K562 (cell line): ENCODE data around the gene GTF3C1. TPM values are rescaled to one million over a fixed set of nuclear protein-coding genes. Genes with fewer than 3 reads are reported as not detected.
A peak's percentile ranks its signal among the peaks of the same experiment; 100 is the strongest.

Experiments used
- ADNP ChIP-seq: fragments of 200-800 bp; sonication (Bioruptor generic); IDR thresholded peaks from 2 replicates; pipeline ENCODE4 v1.6.1; 2016; ENCODE audit warnings: missing genetic modification characterization, missing compliant biosample characterization
- CAMTA2 ChIP-seq: fragments of 250-450 bp; sonication (Bioruptor Pico); conservative IDR thresholded peaks from 2 replicates; pipeline ENCODE4 v1.5.1; 2022
- CREBBP ChIP-seq: IDR thresholded peaks from one replicate; pipeline ENCODE4 v1.6.1; 2012; ENCODE audit warnings: low read depth, mild to moderate bottlenecking, control low read depth, inconsistent platforms, low read length
- CTBP1 ChIP-seq: fragments of 450-650 bp; IDR thresholded peaks from 2 replicates; pipeline ENCODE4 v1.6.1; 2016; ENCODE audit warnings: borderline replicate concordance
- DMBX1 ChIP-seq: fragments of 250-450 bp; sonication (Bioruptor Pico); IDR thresholded peaks from 2 replicates; pipeline ENCODE4 v1.8.0; 2022; ENCODE audit warnings: inconsistent platforms, mild to moderate bottlenecking, moderate library complexity, borderline replicate concordance
- GMEB1 ChIP-seq: fragments of 250-450 bp; sonication (Bioruptor Pico); IDR thresholded peaks from 2 replicates; pipeline ENCODE4 v1.4.0; 2020; ENCODE audit warnings: mild to moderate bottlenecking
- MTA3 ChIP-seq: fragments of 450-650 bp; formaldehyde crosslinking; IDR thresholded peaks from 2 replicates; pipeline ENCODE4 v1.6.1; 2017; ENCODE audit warnings: mild to moderate bottlenecking, borderline replicate concordance
- NEUROD1 ChIP-seq: fragments of 150-350 bp; IDR thresholded peaks from 2 replicates; pipeline ENCODE4 v1.6.1; 2014; ENCODE audit warnings: borderline replicate concordance, low read length, low read depth; ENCODE audit not compliant: partially characterized antibody
- RBM25 ChIP-seq: fragments of 200-400 bp; formaldehyde crosslinking; IDR thresholded peaks from 2 replicates; pipeline ENCODE4 v1.6.1; 2018; ENCODE audit warnings: low read length, low read depth, moderate library complexity; ENCODE audit not compliant: severe bottlenecking
- SIN3A ChIP-seq, 2 experiments: fragments of 150-350 bp in 1 of 2; IDR thresholded peaks; 2 replicates each; pipeline ENCODE4 v1.6.1; 2011 to 2016; ENCODE audit warnings: borderline replicate concordance in 2 of 2, low read depth in 2 of 2, low read length in 2 of 2, mild to moderate bottlenecking in 2 of 2, moderate library complexity in 2 of 2; ENCODE audit not compliant: control insufficient read depth in 1 of 2
- YY1 ChIP-seq, 3 experiments: IDR thresholded peaks; 2 replicates each; pipeline ENCODE4 v1.6.1; 2011; ENCODE audit warnings: low read length in 2 of 3, mild to moderate bottlenecking in 2 of 3, moderate library complexity in 2 of 3, borderline replicate concordance in 1 of 3, control low read depth in 1 of 3, low read depth in 1 of 3; ENCODE audit not compliant: insufficient read depth in 3 of 3, insufficient replicate concordance in 2 of 3, control insufficient read depth in 1 of 3, insufficient read length in 1 of 3; ENCODE audit errors: extremely low read depth in 1 of 3
- ZNF551 ChIP-seq: fragments of 250-450 bp; sonication (Bioruptor Pico); IDR thresholded peaks from 2 replicates; pipeline ENCODE4 v1.5.0; 2021; ENCODE audit warnings: mild to moderate bottlenecking, moderate library complexity
- polyA plus RNA-seq, 8 experiments: library from polyadenylated mRNA; depleted of rRNA in 4 of 8; stranded (reverse) in 5 of 8; unstranded in 3 of 8; fragments of >200 nt; fragmentation: Nextera tagmentation in 2 of 8; fragmentation: Illumina TruSeq in 1 of 8; extraction: Ambion mirVana in 2 of 8; extraction: Trizol in 1 of 8; gene quantifications; 2 replicates each; pipeline versions ENCODE4 v1.2.1 to v1.2.3, GENCODE V29; 2011 to 2014; ENCODE audit warnings: inconsistent platforms in 1 of 8, missing spikeins in 1 of 8
- total RNA-seq, 7 experiments: library from RNA; depleted of rRNA in 6 of 7; stranded (reverse); fragments of >200 nt in 6 of 7; fragmentation: Illumina TruSeq in 2 of 7; extraction: Trizol in 2 of 7; gene quantifications; 2 replicates each; pipeline versions ENCODE4 v1.2.1 to v1.2.3, GENCODE V29; 2011 to 2021; ENCODE audit warnings: low replicate concordance in 1 of 7
- TF ChIP-seq, protein P1 (sequence below): sonication (generic); formaldehyde crosslinking; IDR thresholded peaks from 2 replicates; pipeline ENCODE4 v1.8.0; 2023; ENCODE audit warnings: mild to moderate bottlenecking, missing genetic modification reagents
- TF ChIP-seq, protein P2 (sequence below), 3 experiments: fragments of 200-800 bp in 1 of 3; fragments of 250-450 bp in 1 of 3; fragments of 450-650 bp in 1 of 3; sonication (Bioruptor Pico) in 1 of 3; sonication (Bioruptor generic) in 1 of 3; formaldehyde crosslinking in 1 of 3; IDR thresholded peaks; 2 replicates each; pipeline versions ENCODE4 v1.6.1 to v1.8.0; 2016 to 2022; ENCODE audit warnings: mild to moderate bottlenecking in 2 of 3, missing genetic modification characterization in 2 of 3, missing compliant biosample characterization in 1 of 3, moderate library complexity in 1 of 3
- TF ChIP-seq, protein P3 (sequence below): sonication (generic); formaldehyde crosslinking; IDR thresholded peaks from 2 replicates; pipeline ENCODE4 v1.8.1; 2023; ENCODE audit warnings: mild to moderate bottlenecking, missing genetic modification reagents

The GTF3C1 gene
- total and polyA plus RNA-seq, 9 of the 15 experiments (the other 6 are each of a cell fraction or from before 2014, with no cell fraction given), result 0.72 to 63.6 (median 30.9) TPM

- TF ChIP-seq YY1 (IDR thresholded peaks at IDR 0.05; ENCODE audit: borderline replicate concordance in 1 of 3, control insufficient read depth in 1 of 3, extremely low read depth in 1 of 3, insufficient read depth in 3 of 3, insufficient read length in 1 of 3, insufficient replicate concordance in 2 of 3, low read depth in 1 of 3, low read length in 2 of 3) (no peak), NEUROD1 (no peak), MTA3 (no peak), SIN3A (IDR thresholded peaks at IDR 0.05; ENCODE audit: borderline replicate concordance in 2 of 2, control insufficient read depth in 1 of 2, low read depth in 2 of 2, low read length in 2 of 2) (no peak), CAMTA2 (CRISPR knock-in tag) (no peak), CTBP1 (peak; percentile 82; the same call in 1 of the 2 replicates), DMBX1 (CRISPR knock-in tag) (no peak; the same call in 1 of the 2 replicates), ZNF551 (CRISPR knock-in tag) (no peak), RBM25 (no peak), GMEB1 (CRISPR knock-in tag) (no peak), CREBBP (no peak), ADNP (tag) (no peak)
- TF ChIP-seq, protein P1, sequence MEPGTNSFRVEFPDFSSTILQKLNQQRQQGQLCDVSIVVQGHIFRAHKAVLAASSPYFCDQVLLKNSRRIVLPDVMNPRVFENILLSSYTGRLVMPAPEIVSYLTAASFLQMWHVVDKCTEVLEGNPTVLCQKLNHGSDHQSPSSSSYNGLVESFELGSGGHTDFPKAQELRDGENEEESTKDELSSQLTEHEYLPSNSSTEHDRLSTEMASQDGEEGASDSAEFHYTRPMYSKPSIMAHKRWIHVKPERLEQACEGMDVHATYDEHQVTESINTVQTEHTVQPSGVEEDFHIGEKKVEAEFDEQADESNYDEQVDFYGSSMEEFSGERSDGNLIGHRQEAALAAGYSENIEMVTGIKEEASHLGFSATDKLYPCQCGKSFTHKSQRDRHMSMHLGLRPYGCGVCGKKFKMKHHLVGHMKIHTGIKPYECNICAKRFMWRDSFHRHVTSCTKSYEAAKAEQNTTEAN, result no peak
- TF ChIP-seq, protein P2, sequence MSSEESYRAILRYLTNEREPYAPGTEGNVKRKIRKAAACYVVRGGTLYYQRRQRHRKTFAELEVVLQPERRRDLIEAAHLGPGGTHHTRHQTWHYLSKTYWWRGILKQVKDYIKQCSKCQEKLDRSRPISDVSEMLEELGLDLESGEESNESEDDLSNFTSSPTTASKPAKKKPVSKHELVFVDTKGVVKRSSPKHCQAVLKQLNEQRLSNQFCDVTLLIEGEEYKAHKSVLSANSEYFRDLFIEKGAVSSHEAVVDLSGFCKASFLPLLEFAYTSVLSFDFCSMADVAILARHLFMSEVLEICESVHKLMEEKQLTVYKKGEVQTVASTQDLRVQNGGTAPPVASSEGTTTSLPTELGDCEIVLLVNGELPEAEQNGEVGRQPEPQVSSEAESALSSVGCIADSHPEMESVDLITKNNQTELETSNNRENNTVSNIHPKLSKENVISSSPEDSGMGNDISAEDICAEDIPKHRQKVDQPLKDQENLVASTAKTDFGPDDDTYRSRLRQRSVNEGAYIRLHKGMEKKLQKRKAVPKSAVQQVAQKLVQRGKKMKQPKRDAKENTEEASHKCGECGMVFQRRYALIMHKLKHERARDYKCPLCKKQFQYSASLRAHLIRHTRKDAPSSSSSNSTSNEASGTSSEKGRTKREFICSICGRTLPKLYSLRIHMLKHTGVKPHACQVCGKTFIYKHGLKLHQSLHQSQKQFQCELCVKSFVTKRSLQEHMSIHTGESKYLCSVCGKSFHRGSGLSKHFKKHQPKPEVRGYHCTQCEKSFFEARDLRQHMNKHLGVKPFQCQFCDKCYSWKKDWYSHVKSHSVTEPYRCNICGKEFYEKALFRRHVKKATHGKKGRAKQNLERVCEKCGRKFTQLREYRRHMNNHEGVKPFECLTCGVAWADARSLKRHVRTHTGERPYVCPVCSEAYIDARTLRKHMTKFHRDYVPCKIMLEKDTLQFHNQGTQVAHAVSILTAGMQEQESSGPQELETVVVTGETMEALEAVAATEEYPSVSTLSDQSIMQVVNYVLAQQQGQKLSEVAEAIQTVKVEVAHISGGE (CRISPR knock-in tag; IDR thresholded peaks at IDR 0.05), result no peak
- TF ChIP-seq, protein P3, sequence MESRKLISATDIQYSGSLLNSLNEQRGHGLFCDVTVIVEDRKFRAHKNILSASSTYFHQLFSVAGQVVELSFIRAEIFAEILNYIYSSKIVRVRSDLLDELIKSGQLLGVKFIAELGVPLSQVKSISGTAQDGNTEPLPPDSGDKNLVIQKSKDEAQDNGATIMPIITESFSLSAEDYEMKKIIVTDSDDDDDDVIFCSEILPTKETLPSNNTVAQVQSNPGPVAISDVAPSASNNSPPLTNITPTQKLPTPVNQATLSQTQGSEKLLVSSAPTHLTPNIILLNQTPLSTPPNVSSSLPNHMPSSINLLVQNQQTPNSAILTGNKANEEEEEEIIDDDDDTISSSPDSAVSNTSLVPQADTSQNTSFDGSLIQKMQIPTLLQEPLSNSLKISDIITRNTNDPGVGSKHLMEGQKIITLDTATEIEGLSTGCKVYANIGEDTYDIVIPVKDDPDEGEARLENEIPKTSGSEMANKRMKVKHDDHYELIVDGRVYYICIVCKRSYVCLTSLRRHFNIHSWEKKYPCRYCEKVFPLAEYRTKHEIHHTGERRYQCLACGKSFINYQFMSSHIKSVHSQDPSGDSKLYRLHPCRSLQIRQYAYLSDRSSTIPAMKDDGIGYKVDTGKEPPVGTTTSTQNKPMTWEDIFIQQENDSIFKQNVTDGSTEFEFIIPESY (CRISPR knock-in tag), result no peak
Observed at GRCh38 chr16:27470567-27471431, 78.9 kb downstream of the GTF3C1 start (continued).
